Glutamatergic neuron (in vitro differentiated cells): ENCODE data around the gene TAAR5. TPM values are rescaled to one million over a fixed set of nuclear protein-coding genes. Genes with fewer than 3 reads are reported as not detected.
"Not testable (repeated sequence)": the region's sequence is repeated elsewhere in the genome, so short reads cannot be mapped to it uniquely, and the experiment has no call there.

Experiments
- DNase-seq: peaks from one replicate; pipeline ENCODE4 v3.0.0; 2022
- H3K27ac Mint-ChIP-seq: one replicate; pipeline ENCODE4 v1.8.0; 2020; ENCODE audit warnings: mild to moderate bottlenecking, mixed read lengths, inconsistent platforms; ENCODE audit not compliant: unreplicated experiment
- H3K27me3 Mint-ChIP-seq: one replicate; pipeline ENCODE4 v1.8.0; 2020; ENCODE audit warnings: mild to moderate bottlenecking, moderate library complexity, mixed read lengths, inconsistent platforms; ENCODE audit not compliant: unreplicated experiment
- H3K36me3 Mint-ChIP-seq: one replicate; pipeline ENCODE4 v1.8.0; 2020; ENCODE audit warnings: mild to moderate bottlenecking, mixed read lengths, inconsistent platforms; ENCODE audit not compliant: unreplicated experiment
- H3K4me1 Mint-ChIP-seq: one replicate; pipeline ENCODE4 v1.8.0; 2020; ENCODE audit warnings: mild to moderate bottlenecking, low read depth, mixed read lengths, inconsistent platforms; ENCODE audit not compliant: unreplicated experiment
- H3K4me3 Mint-ChIP-seq: one replicate; pipeline ENCODE4 v1.8.0; 2020; ENCODE audit warnings: mild to moderate bottlenecking, mixed read lengths, inconsistent platforms; ENCODE audit not compliant: unreplicated experiment
- H3K9me3 Mint-ChIP-seq: one replicate; pipeline ENCODE4 v1.8.0; 2020; ENCODE audit warnings: mild to moderate bottlenecking, moderate library complexity, mixed read lengths, inconsistent platforms; ENCODE audit not compliant: unreplicated experiment
- long read RNA-seq: library from polyadenylated mRNA; unstranded; transcript quantifications from one replicate; pipeline ENCODE4 v2.0.0, GENCODE V29; 2020; ENCODE audit not compliant: unreplicated experiment
- total RNA-seq: library from RNA; stranded (reverse); fragmentation: NEBNext Ultra II Directional; extraction: Animal tissue kit (Norgen Biotek cat#: 25700); gene quantifications from one replicate; pipeline ENCODE4 v1.2.1, GENCODE V29; 2021; ENCODE audit not compliant: unreplicated experiment
- TF ChIP-seq, protein P1 (sequence below): fragments of 200-600 bp; sonication (generic); IDR thresholded peaks from one replicate; pipeline ENCODE4 v1.5.0; 2021; ENCODE audit not compliant: partially characterized antibody, unreplicated experiment

The TAAR5 gene, protein sequence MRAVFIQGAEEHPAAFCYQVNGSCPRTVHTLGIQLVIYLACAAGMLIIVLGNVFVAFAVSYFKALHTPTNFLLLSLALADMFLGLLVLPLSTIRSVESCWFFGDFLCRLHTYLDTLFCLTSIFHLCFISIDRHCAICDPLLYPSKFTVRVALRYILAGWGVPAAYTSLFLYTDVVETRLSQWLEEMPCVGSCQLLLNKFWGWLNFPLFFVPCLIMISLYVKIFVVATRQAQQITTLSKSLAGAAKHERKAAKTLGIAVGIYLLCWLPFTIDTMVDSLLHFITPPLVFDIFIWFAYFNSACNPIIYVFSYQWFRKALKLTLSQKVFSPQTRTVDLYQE
- not detected for total RNA-seq
- long read RNA-seq, result 0 reads

DNA sequence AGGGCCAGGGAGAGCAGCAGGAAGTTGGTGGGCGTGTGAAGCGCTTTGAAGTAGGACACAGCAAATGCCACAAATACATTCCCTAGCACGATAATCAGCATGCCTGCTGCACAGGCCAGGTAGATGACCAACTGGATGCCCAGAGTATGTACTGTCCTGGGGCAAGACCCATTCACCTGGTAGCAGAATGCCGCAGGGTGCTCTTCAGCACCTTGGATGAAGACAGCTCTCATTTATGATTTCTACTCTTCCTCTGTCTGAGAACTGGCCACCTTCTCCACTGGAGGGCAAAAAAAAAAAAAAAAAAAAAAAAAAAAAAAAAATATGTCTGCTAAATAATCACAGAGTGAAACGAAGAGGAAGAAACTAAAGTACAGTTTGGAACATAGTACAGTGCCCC lies at the start of gene TAAR5:
TAAR5 (minus strand) TSS at position 288 of the 400 bp plus-strand sequence; CDS start at position 233, 55 bp downstream.
- H3K4me3 Mint-ChIP-seq, result no peak within 1 kb of the TSS
- no peak for DNase-seq
- no peaks in the 10 kb centered on the region for H3K9me3 Mint-ChIP-seq
- H3K27me3 Mint-ChIP-seq, result peaks cover 4% of the 10 kb centered on the region
- no peaks in the 10 kb centered on the region for H3K36me3 Mint-ChIP-seq
- H3K4me1 Mint-ChIP-seq, result no peaks in the 10 kb centered on the region
- TF ChIP-seq, protein P1, sequence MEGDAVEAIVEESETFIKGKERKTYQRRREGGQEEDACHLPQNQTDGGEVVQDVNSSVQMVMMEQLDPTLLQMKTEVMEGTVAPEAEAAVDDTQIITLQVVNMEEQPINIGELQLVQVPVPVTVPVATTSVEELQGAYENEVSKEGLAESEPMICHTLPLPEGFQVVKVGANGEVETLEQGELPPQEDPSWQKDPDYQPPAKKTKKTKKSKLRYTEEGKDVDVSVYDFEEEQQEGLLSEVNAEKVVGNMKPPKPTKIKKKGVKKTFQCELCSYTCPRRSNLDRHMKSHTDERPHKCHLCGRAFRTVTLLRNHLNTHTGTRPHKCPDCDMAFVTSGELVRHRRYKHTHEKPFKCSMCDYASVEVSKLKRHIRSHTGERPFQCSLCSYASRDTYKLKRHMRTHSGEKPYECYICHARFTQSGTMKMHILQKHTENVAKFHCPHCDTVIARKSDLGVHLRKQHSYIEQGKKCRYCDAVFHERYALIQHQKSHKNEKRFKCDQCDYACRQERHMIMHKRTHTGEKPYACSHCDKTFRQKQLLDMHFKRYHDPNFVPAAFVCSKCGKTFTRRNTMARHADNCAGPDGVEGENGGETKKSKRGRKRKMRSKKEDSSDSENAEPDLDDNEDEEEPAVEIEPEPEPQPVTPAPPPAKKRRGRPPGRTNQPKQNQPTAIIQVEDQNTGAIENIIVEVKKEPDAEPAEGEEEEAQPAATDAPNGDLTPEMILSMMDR, result no peak
- no peak within 1 kb of the TSS for H3K27ac Mint-ChIP-seq

DNA sequence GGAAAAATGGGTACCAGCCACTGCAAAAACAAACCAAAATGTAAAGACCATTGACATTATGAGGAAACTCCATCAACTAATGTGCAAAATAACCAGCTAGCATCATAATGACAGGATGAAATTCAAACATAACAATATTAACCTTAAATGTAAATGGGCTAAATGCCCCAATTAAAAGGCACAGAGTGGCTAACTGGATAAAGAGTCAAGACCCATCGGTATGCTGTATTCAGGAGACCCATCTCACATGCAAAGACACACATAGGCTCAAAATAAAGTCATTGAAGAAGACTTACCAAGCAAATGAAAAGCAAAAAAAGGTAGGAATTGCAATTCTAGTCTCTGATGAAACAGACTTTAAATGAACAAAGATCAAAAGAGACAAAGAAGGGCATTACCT lies 47.6 kb upstream of the TAAR5 start:
- not testable (repeated sequence) for H3K9me3 Mint-ChIP-seq, H3K27ac Mint-ChIP-seq, DNase-seq, H3K4me1 Mint-ChIP-seq, H3K27me3 Mint-ChIP-seq, H3K36me3 Mint-ChIP-seq, H3K4me3 Mint-ChIP-seq

DNA sequence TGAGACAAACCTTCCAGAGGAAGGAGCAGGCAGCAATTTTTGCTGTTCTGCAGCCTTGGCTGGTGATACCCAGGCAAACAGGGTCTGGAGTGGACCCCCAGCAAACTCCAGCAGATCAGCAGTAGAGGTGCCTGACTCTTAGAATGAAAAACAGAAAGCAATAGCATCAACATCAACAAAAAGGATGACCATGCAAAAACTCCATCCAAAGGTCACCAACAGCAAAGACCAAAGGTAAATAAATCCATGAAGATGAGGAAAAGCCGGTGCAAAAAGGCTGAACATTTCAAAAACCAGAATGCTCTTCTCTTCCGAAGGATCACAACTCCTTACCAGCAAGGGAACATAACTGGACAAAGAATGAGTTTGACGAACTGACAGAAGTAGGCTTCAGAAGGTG lies 46.4 kb upstream of the TAAR5 start:
- not testable (repeated sequence) for H3K36me3 Mint-ChIP-seq

DNA sequence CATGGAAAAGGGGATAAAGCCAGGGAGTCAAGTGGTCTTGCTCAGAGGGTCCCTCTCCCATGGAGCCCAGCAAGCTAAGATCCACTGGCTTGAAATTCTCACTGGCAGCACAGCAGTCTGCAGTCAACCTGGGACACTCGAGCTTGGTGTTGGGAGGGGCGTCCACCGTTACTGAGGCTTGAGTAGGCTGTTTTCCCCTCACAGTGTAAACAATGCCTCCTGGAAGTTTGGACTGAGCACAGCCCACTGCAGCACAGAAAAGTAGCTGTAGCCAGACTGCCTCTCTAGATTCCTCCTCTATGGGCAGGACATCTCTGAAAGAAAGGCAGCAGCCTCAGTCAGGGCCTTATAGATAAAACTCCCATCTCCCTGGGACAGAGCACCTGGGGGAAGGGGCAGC lies 45.7 kb upstream of the TAAR5 start:
- not testable (repeated sequence) for DNase-seq, H3K36me3 Mint-ChIP-seq, H3K4me1 Mint-ChIP-seq, H3K27ac Mint-ChIP-seq, H3K9me3 Mint-ChIP-seq, H3K4me3 Mint-ChIP-seq, H3K27me3 Mint-ChIP-seq

More for the DNA sequence above, 46.4 kb upstream of the TAAR5 start:
- H3K27ac Mint-ChIP-seq, DNase-seq, H3K27me3 Mint-ChIP-seq, H3K4me3 Mint-ChIP-seq, H3K9me3 Mint-ChIP-seq, H3K4me1 Mint-ChIP-seq: not testable (repeated sequence)

DNA sequence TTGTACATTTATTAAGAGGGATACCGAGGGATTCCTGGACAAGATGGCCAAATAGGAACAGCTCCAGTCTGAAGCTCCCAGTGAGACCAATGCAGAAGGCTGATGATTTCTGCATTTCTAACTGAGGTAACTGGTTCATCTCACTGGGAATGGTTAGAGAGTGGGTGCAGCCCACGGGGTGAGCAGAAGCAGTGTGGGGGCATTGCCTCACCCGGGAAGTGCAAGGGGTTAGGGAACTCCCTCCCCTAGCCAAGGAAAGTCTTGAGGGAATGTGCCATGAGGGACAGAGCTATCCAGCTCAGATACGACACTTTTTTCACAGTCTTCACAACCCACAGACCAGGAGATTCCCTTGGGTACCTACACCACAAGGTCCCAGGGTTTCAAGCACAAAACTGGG lies 45.3 kb upstream of the TAAR5 start:
- Mint-ChIP-seq H3K4me3 (no peak overlapping the region), H3K27me3 (peaks cover 5% of the 10 kb centered on the region), H3K27ac (no peak overlapping the region), H3K9me3 (peaks cover 2% of the 10 kb centered on the region), H3K36me3 (no peaks in the 10 kb centered on the region), H3K4me1 (no peaks in the 10 kb centered on the region)
- no peak for DNase-seq
- TF ChIP-seq, protein P1, result no peak

DNA sequence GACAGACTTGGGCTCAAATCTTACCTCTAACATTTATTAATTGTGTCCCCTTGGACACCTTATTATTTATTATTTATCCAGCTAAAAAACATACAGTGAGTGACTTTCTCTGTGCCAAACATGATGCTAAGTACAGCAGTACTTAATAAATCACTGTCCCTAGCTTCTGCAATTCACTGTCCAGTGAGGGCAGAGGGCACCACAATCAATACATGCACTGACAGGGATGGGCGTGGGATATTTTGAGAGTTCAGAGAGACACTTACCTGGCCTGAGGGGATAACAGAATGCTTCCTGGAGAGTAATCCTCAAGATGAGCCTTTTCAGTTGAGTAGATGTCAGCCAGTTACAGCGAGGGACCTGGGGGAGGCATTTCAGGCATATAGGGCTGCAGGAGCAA lies 43.8 kb upstream of the TAAR5 start:
- peaks cover 4% of the 10 kb centered on the region for H3K9me3 Mint-ChIP-seq
- no peaks in the 10 kb centered on the region for H3K36me3 Mint-ChIP-seq
- H3K27ac Mint-ChIP-seq, result no peak overlapping the region
- no peak overlapping the region for H3K4me3 Mint-ChIP-seq
- H3K4me1 Mint-ChIP-seq, result no peaks in the 10 kb centered on the region
- TF ChIP-seq, protein P1, result no peak
- H3K27me3 Mint-ChIP-seq, result peaks cover 5% of the 10 kb centered on the region
- DNase-seq, result no peak
